Astrocyte of the cerebellum (primary cell): ENCODE data around the gene CTDSP1.

ENCODE experiments used
- DNase-seq: peaks from one replicate; pipeline ENCODE4 v3.0.0-alpha.2; 2011; ENCODE audit warnings: low read depth
- H3K4me3 ChIP-seq: 2 replicates; pipeline ENCODE4 v1.5.1; 2011; ENCODE audit warnings: mild to moderate bottlenecking, low read depth, low read length, moderate library complexity
- in situ Hi-C: cut with HindIII; loops from 2 replicates; pipeline ENCODE4 v1.10.0; 2017; ENCODE audit warnings: low sequenced_read_pairs
- TF ChIP-seq, protein P1 (sequence below): IDR thresholded peaks from 2 replicates; pipeline ENCODE4 v1.5.1; 2012; ENCODE audit warnings: low read length, low read depth, moderate library complexity, mild to moderate bottlenecking; ENCODE audit errors: missing control alignments

CTDSP1 gene

DNA sequence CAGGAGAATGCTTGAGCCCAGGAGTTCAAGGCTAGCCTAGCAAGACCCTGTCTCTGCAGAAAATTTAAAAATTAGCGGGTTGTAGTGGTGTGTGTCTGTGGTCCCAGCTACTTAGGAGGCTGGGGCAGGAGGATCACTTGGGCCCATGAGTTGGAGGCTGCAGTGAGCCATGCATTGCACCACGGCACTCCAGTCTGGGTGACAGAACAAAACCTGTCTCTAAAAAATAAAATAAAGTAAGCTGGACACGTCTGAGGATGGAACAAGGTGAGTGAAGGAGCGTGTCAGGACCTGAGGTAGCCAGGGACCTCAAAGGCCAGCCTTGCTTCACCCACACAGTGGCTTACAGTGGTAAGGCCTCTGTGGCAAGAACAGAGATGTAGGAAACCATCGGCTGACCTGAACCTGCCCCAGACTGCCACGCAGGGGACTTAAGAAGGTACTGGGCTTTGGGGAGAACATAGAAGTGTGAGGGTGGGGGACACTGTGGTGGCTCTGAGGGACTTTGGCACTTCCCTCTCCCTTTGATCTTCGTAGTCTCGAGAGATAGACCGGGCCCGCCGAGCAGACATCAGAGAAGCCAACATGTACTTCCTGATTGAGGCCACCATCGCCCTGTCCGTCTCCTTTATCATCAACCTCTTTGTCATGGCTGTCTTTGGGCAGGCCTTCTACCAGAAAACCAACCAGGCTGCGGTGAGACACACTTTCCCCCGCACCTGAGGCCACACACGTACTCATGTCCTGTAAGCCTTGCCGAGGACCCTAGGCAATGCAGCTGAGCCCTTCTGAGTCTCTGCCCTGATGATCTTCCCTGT, 10.1 kb upstream of the CTDSP1 start:
- no peak overlapping the region for H3K4me3 ChIP-seq
- in situ Hi-C loops: no loop called here
- DNase-seq: no peak
- TF ChIP-seq, protein P1, sequence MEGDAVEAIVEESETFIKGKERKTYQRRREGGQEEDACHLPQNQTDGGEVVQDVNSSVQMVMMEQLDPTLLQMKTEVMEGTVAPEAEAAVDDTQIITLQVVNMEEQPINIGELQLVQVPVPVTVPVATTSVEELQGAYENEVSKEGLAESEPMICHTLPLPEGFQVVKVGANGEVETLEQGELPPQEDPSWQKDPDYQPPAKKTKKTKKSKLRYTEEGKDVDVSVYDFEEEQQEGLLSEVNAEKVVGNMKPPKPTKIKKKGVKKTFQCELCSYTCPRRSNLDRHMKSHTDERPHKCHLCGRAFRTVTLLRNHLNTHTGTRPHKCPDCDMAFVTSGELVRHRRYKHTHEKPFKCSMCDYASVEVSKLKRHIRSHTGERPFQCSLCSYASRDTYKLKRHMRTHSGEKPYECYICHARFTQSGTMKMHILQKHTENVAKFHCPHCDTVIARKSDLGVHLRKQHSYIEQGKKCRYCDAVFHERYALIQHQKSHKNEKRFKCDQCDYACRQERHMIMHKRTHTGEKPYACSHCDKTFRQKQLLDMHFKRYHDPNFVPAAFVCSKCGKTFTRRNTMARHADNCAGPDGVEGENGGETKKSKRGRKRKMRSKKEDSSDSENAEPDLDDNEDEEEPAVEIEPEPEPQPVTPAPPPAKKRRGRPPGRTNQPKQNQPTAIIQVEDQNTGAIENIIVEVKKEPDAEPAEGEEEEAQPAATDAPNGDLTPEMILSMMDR: no peak

DNA sequence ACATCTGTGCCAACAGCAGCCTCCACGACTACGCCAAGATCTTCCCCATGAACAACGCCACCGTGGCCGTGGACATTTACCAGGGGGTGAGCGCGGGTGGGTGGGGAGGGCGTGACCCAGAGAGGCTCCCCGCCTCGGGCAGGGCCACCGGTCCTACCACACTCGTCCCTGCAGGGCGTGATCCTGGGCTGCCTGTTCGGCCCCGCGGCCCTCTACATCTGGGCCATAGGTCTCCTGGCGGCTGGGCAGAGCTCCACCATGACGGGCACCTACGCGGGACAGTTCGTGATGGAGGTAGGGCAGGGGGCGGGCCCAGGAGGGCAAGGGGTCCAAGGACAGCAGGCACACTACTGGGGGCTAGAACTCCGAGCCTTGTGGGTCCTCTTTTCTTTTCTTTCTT, 8.5 kb upstream of the CTDSP1 start:
- in situ Hi-C loops: no loop called here
- TF ChIP-seq, protein P1: no peak
- DNase-seq: no peak
- no peak overlapping the region for H3K4me3 ChIP-seq

DNA sequence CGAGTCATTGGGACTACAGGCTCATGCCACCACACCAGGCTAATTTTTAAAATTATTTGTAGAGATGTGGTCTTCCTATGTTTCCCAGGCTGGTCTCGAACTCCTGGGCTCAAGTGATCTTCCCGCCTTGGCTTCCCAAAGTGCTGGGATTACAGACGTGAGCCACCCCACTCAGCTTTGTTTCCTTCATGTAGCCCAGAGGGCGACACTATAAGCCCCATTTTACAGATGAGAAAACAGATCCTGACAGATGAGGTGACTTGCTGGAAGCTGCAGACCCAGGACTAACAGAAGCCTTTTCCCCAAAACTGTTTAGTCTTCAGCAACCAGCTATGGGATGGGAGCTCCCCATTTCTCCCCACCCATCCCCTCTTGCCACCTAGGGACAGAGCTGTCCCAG, 7.2 kb upstream of the CTDSP1 start:
- in situ Hi-C loops: no loop called here
- H3K4me3 ChIP-seq: no peak overlapping the region
- TF ChIP-seq, protein P1: no peak

DNA sequence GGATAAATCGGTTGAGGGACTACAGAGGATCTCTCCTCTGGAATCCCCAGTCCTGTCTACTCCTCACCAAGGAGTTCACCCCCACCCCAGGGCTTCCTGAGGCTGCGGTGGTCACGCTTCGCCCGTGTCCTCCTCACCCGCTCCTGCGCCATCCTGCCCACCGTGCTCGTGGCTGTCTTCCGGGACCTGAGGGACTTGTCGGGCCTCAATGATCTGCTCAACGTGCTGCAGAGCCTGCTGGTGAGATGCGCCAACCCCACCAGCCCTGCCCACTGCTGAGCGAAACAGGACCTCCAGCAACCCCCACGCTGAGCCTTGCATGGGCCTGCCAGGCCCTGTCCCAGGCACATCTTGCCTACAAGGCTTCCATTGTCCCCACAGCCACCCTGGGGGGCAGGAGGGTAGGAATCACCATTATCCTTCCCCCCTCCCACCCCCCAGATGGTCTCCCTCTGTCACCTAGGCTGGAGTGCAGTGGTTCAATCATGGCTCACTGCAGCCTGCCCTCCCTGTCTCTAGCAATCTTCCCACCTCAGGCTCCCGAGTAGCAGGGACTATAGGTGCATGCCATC, 6.7 kb upstream of the CTDSP1 start:
- in situ Hi-C loops: no loop called here
- TF ChIP-seq, protein P1: no peak
- H3K4me3 ChIP-seq: no peak overlapping the region

More for the DNA sequence above, 7.2 kb upstream of the CTDSP1 start:
- DNase-seq: no peak

DNA sequence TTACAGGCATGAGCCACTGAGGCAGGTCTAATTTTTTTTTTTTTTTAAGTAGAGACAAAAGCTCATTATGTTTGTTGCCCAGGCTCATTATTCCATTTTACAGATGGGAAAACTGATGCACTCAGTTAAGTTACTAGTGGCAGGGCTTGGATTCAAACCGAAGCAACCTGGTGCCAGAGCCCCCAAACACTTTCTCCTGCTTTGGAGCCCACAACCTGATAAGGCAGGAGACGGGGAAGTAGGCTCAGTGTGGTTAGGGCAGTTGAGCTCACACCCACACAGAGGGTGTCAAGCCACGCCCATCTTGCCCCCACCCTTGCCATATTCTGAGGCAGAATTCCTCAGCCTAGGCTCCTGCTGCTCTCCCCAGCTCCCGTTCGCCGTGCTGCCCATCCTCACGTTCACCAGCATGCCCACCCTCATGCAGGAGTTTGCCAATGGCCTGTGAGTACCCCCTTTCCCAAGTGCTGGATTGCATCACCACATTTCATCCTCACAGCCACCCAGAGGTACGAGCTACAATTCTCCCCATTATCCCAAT, 5.8 kb upstream of the CTDSP1 start:
- in situ Hi-C loops: no loop called here
- DNase-seq: no peak
- TF ChIP-seq, protein P1: no peak
- H3K4me3 ChIP-seq: no peak overlapping the region

More for the DNA sequence above, 6.7 kb upstream of the CTDSP1 start:
- DNase-seq: no peak

DNA sequence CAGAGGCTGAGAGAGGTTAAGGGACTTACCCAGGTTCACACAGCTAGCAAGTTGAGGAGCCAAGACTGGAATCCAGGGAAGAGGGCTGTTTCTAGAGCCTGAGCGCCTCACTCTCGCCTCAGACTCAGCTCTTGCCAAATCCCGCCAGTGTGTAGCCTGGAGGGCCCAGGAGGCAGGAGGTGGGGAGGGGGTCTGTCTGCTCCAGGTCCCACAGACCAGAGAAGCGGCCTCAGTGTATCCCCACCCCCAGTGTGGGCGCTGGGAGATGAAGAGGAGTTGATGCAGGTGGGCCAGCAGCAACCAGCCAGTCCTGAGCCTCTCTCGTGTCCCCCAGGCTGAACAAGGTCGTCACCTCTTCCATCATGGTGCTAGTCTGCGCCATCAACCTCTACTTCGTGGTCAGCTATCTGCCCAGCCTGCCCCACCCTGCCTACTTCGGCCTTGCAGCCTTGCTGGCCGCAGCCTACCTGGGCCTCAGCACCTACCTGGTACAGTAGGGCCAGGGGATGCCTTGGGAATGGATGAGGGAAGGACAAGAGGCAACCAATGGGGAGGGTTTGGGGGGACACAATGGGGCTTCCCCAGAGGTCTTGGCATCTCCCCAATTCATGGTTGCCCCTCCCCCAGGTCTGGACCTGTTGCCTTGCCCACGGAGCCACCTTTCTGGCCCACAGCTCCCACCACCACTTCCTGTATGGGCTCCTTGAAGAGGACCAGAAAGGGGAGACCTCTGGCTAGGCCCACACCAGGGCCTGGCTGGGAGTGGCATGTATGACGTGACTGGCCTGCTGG, 5.2 kb upstream of the CTDSP1 start:
- TF ChIP-seq, protein P1: no peak
- in situ Hi-C loops: no loop called here
- no peak for DNase-seq
- no peak overlapping the region for H3K4me3 ChIP-seq
